Measurements from ENCODE around the gene ARHGAP27.

ARHGAP27 gene

DNA sequence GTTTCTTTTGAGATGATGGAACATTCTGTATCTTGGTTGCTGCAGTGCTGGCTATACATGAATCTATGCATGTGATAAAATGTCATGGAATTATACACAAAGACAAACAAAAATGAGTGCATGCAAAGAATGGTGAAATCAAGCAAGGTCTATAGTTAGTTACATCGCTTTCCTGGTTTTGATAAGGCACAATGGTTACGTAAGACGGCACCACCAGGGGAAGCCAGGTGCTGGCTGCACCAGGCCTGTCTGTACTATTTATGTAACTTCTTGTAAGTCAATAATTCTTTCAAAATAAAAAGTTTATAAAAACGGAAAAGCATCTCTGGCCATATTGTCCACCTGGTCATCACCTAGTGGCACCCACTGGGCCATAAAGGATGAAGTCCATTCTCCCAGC is 46.5 kb downstream of the ARHGAP27 start:
- in situ Hi-C loops (cut with MboI; ENCODE audit: low sequenced_read_pairs), result loop anchor here (5.0 to 10.0 kb wide), 2 partner anchors 104 to 161 kb away; partner anchors contain the start of gene FMNL1

DNA sequence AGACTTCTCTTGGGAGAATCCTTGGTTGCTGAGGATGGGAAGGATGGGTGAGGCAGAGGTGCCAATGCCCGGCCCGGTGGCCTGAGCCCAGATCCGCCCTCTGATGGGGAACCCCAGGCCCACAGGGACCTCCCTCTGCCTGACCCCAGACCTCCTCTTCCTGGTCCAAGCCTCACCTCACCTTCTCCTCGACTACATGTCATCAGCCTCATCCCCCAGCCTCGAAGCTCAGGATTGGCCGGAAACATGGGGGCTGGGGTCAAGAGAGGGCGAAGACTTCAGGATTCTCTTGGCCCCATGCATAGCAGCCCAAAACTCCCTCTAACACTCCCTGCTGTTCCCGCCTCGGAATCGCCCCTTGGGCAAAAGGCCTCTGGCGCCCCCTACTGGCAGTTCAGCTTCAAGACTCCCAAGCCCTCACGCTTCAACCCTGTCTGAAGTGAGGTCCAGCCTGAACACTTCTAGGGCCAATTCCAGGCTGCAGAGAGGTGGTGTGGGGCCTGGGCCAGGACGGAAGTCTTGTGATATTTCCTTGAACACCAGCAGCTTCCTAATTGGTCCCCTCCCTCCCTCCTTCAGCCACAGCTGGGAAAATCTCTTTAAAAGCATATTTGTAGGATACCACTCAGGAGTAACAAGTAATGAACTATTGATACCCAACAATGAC is 47.2 kb downstream of the ARHGAP27 start:
- in situ Hi-C loops (cut with MboI; ENCODE audit: low sequenced_read_pairs), result loop anchor here (5.0 to 10.0 kb wide), 2 partner anchors 103 to 161 kb away; partner anchors contain the start of gene FMNL1

DNA sequence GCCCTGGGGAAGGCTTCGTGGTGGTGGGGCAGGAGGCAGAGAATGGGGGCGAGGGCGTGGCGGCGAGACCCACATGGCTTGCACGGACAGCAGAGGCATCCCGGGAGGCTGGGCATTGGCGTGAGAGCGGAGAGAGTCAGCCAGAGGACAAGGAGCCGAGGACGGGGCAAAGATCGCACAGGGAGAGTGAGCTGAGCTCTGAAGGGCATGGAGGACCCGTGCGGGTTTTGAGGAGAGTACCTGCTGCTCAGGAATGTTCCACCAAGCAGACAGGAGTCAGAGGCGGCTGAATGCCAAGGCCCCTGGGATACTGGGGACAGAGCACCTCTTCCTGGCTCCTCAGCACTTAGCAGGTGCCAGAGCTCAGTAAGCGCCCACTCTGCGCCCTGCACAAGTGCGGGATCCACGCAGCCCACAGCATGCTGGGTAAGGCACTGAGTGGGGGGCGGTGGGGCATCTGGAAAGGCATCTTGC is 47.8 kb downstream of the ARHGAP27 start:
- in situ Hi-C loops (cut with MboI; ENCODE audit: low sequenced_read_pairs), result loop anchor here (5.0 to 10.0 kb wide), 2 partner anchors 103 to 160 kb away; partner anchors contain the start of gene FMNL1

DNA sequence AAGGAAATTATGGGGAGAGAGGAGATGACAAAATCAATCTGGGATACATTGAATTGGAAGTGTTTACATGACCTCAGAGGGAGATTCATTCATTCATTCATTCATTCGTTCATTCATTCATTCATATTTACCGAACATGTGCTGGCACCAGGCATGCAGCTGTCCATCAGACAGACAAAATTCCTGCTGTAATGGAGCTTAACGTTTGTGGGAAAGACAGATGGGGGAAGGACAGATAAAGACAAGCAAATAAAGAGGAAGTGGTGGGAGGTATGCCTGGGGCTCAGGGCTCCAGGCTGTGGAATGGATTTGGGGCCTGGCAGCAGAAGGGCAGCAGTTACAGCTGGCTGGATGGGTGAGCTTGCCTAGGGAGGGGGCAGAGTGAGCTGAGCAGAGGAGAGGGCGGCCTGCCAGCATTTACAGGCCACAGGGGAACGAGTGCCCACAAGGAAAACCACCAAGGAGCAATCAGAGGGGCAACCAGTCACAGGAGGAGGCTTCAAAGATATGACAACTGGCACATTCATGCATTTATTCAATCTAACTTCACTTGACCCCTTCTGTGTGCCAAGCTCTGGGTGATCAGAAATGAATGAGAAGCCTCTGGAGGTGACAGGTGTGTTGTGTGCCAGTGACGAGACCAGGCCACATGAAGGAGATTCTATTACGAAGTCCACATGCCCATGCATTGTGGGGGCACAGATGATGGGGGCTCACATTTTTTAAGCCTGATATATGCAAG is 48.5 kb downstream of the ARHGAP27 start:
- in situ Hi-C loops (cut with MboI; ENCODE audit: low sequenced_read_pairs), result loop anchor here (10.0 kb wide), 1 partner anchor 159 kb away; the partner anchor contains the start of gene FMNL1

DNA sequence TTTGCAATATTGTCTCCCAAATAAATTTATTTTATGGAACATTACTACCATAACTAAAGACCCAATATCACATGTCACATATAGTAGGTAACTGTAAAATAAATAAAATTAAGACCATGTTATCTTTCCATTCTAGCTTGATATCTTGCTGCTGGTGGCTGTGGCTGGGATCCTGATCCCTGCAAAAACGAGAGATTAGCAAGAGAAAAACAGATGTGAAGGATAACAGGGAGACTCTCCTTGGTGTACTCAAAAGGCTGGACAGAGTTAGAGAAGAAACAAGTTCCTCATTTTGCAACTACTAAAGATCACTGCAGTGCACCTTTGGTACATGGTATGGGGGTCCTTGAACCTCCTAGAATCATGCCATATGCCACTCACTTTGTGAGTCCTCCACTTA is 49.7 kb downstream of the ARHGAP27 start:
- in situ Hi-C loops (cut with MboI; ENCODE audit: low sequenced_read_pairs), result loop anchor here (10.0 kb wide), 1 partner anchor 158 kb away; the partner anchor contains the start of gene FMNL1

DNA sequence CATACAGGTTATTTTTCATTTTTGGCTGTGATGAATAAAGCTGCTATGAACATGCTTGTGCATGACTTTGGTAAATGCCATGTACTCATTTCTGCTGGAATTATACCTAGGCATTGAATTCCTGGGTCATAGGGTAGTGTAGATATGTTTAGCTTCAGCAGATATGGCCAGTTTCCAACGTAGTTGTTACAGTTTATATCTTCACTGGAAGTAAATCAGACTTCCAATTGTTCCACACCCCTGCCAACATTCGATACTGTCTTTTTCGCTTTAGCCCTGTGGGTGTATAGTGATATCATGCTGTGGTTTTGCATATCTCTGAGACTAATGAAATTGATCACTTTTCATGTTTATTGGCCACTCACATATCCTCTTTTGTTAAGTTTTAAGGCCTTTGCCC is 50.4 kb downstream of the ARHGAP27 start:
- in situ Hi-C loops (cut with MboI; ENCODE audit: low sequenced_read_pairs), result loop anchor here (10.0 kb wide), 1 partner anchor 157 kb away; the partner anchor contains the start of gene FMNL1

DNA sequence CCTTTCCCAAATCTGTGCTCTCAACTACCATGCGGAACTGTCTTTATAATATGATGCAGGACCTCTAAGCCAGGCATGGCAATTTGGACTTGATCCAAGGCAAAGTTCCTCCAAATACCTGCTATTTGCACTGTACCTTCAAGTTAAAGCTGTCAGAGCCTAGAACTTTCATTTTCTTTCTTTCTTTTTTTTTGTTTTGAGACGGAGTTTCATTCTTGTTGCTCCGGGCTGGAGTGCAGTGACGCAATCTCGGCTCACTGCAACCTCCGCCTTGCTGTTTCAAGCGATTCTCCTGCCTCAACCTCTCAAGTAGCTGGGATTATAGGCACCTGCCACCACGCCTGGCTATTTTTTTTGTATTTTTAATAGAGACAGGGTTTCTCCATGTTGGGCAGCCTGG is 51.7 kb downstream of the ARHGAP27 start:
- in situ Hi-C loops (cut with MboI; ENCODE audit: low sequenced_read_pairs), result loop anchor here (10.0 kb wide), 1 partner anchor 156 kb away; the partner anchor contains the start of gene FMNL1

DNA sequence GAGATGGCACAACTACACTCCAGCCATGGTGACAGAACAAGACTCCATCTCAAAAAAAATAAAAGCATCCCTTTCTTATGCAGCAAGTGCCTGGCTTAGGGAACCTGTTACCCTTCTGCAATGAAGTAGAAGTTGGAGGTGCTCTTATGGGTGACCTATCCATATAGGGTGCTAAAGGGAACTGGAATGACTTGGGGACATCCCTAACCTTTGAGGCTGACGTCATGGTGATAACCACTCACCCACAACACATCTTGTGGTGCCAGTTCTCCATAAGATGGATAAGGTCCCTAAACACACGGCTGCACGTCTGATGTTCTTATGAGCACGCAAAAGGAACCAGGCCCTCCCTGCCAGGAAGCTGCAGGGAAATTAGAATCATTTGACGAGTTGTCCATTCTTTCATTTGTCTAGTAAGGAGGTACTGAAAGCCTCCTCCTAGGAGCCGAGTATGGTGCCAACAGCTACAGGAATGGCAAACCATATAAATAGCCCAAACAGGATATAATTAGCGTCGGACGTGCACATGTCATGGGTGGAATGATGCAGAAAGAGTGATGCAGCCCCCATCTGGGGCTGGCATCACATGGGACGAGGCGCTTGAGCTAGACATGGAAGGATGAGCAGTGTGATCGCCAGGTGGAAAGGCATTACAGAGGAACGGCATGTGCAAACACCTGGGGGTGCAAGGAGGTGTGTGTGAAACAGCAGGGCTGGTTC is 52.5 kb downstream of the ARHGAP27 start:
- in situ Hi-C loops (cut with MboI; ENCODE audit: low sequenced_read_pairs), result loop anchor here (10.0 kb wide), 1 partner anchor 155 kb away; the partner anchor contains the start of gene FMNL1

DNA sequence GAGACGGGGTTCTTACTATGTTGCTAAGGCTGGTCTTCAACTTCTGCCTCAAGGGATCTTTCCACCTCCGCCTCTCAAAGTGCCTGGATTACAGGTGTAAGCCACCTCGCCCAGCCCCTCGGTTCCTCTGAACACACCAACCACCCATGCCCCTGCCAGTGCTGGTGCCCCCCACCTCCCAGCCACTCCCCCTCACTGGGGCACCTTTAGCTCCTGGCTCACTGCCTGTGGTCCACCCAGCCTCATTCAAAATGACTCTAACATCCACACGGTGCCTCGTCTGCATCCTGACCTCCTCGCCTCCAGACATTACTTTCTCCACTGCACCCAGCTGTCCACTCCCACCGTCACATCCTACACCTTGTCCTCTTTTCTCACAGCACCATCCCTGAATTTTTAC is 55.3 kb downstream of the ARHGAP27 start:
- in situ Hi-C loops (cut with MboI; ENCODE audit: low sequenced_read_pairs), result no loop called here

DNA sequence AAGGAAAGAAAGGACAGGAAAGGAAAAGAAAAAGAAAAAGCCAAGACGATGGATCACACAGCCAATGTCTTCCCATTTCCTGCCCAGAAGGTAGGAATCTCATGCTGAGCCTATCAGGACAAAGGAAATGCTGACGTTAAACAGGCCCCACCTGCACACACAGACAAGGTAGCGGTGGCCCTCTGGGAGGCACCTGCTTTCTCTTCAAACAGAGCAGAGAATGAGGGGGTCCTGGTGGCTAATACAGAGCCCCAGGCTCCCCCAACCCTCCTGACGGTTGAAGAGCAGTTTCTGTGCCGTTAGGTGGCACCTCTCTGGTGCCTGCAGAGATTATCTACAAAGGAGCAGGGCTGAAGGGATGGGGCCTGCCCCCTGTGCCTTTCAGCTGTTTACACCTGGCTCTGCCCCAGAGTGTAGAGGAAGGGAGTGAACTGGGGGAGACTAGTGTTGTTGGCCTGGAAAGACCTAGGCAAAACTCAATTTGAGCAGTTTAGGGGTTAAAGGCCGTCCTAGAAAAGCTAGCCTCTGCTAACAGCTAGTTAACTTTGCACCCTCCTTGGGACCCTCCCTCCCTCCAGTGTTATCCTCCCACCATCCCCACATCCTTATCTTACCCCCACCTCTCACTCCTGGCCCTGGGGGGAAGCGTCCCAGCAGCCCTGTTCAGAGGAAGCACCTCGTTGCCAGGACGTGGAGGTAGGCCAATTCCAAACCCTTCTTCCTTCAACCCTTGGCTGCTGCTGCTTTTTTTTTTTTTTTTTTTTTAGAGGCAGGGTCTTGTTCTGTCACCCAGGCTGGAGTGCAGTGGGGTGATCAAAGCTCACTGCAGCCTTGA is 56.3 kb downstream of the ARHGAP27 start:
- in situ Hi-C loops (cut with MboI; ENCODE audit: low sequenced_read_pairs), result no loop called here

DNA sequence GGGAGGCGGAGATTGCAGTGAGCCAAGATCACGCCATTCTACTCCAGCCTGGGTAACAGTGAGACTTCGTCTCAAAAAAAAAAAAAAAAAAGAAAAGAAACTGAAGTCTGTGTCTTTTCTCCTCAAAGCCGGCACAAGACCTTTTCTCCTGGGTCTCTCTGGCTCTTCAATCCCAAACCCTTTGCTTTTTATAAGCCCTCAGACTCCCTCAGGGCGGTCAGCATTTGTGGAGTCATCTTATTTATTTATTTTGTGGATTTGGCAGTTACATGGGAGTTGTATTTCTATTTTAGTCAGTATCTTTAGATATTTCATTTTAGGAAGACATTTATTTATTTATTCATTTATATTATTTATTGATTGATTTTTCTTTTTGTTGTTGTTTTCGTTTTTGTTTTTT is 58.2 kb downstream of the ARHGAP27 start:
- in situ Hi-C loops (cut with MboI; ENCODE audit: low sequenced_read_pairs), result no loop called here

DNA sequence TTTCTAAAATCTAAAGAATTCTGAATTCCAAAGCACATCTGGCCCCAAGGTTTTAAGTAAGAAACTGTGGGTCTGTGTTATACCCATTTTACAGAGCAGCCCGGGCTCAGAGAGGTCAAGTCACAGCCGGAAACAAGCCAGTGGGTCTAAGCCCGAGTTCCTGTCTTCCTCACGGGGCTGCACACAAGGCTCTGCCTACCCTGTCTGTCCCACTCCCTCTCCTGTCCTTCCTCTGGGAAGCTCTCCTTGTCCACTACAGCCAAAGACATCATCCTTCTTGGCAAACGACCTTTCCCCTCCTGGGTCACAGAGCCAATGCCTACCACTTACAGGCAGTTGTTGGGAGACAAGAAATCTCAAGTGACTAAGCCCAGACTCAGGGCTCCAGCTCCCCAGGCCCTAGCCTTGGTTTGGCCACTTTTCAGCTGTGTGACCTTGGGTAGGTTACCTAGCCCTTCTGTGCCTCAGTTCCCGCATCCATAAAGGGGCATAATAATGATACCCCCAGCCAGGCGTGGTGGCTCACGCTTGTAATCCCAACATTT is 60.3 kb downstream of the ARHGAP27 start:
- in situ Hi-C loops (cut with MboI; ENCODE audit: low sequenced_read_pairs), result no loop called here

DNA sequence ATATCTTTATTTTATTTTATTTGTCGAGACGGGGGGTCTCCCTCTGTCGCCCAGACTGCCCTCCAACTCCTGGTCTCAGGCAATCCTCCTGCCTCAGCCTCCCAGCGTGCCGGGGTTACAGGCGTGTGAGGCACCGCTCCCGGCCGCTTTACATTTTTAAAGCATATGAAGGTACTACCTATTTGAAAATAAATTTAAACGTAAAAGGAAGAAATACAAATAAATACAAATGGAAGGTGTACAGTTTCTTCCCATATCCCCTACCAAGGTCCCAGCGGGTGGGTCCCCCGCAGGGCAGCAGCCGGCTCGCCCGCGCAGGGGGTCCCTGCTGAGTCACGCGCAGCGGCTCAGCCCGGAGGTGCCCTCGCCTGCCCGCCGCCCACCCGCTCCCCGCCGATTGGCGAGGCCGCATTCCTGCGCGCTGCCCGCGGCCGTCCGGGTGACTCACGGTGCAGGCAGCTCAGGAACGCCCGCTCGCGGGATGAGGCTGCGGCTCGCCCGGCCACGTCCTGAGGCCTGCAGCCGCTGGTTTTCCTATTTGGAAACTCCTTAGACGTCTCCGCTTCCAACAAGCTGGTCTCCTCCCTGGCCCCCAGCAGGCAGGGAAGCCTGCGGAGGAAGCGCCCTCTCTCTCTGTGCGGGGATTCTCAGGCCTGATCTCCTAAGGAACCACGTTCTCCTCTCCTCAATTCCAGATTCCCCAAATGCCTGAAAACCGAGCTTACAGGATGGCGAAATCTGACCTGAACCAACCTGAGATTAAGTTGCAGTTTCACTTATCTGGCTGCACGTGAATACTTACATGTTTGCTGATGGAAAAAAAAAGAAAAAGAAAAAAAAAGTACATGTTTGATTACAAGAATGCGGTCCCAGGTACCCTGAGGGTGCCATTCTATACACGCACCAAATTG is 61.0 kb downstream of the ARHGAP27 start:
- in situ Hi-C loops (cut with MboI; ENCODE audit: low sequenced_read_pairs), result no loop called here

DNA sequence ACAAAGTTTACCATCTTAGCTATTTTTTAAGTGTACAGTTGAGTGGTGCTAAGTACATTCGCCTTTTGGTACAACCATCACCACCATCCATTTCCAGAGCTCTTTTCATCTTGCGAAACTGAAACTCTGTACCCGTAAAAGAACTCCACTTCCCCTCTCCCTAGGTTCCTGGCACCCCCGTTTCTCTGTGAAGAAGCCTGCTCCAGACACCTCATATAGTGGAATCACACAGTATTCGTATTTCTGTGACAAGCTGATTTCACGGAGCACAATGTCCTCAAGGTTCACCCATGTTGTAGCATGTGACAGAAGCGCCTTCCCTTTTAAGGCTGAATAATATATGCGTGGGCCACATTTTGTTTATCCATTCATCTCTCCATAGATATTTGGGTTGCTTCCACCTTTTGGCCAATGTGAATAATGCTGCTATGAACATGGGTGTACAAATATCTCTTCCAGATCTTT is 61.7 kb downstream of the ARHGAP27 start:
- in situ Hi-C loops (cut with MboI; ENCODE audit: low sequenced_read_pairs), result no loop called here

DNA sequence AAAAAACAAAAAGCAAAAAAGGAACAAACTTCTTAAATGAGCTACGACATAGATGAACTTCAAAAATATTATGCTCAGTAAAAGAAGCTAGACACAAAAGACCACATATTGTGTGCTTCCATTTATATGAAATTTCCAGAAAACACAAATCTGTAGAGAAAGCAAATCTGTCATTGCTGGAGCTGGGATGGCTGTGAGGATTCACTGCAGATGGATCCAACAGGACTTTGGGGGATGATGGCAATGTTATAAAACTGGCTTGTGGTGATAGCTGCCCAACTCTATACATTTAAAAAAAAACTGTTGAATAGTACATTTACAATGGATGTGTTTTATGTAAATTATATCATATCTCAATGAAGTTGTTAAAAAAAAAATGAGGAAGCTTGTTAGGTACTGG is 63.2 kb downstream of the ARHGAP27 start:
- in situ Hi-C loops (cut with MboI; ENCODE audit: low sequenced_read_pairs), result no loop called here

DNA sequence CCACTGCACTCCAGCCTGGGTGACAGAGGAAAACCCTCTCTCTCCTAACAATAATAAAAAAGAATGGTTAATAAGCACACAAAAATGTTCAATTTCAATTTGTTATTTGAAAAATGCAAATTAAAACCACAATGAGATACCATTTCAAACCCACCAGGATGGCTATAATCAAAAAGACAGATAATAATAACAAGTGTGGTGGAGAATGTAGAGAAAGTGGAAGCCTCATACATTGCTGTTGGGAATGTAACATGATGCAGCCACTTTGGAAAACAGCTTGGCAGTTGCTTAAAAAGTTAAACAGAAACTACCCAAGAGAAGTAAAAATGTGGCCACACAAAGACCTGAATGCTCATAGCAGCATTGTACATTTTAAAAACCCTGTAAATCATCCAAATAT is 64.0 kb downstream of the ARHGAP27 start:
- in situ Hi-C loops (cut with MboI; ENCODE audit: low sequenced_read_pairs), result no loop called here

DNA sequence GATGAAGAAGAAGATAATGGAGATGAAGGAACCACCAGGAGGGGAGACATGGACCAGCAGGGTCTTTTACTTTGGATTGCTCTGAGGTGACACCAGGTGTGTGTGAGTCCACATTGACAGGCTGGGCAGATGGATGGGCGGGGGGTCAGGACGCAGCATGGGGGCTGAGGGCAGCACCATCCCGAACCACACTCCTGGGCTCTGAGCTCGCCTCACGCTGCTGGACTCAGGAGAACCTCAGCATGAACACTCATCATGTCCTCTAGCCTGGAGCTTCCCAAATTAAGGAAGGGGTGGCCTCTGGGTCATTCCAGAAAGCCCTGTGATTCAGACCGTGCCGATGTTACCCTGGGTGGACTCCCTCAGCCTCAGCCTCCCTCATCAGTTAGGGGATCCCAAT is 65.5 kb downstream of the ARHGAP27 start:
- in situ Hi-C loops (cut with MboI; ENCODE audit: low sequenced_read_pairs), result no loop called here

DNA sequence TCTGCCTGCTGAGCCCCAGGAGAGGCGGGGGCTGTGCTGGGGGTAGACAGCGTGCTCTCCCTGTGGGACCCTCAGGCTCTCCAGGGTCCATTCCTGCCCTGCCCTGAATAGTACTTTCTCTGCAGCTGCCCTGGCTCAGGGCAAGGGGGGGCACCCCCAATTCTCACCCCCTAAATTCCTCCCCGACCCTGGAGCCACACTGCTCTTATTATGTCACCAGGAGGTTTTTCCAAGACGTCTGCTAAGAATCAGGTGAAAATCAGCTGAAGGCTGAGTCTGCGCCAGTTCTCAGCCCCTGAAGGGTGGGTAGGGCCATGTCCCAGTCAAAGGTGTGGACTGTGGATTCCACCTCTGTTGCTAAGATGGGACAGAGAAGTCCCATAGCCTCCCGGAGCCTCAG is 66.0 kb downstream of the ARHGAP27 start:
- in situ Hi-C loops (cut with MboI; ENCODE audit: low sequenced_read_pairs), result no loop called here

DNA sequence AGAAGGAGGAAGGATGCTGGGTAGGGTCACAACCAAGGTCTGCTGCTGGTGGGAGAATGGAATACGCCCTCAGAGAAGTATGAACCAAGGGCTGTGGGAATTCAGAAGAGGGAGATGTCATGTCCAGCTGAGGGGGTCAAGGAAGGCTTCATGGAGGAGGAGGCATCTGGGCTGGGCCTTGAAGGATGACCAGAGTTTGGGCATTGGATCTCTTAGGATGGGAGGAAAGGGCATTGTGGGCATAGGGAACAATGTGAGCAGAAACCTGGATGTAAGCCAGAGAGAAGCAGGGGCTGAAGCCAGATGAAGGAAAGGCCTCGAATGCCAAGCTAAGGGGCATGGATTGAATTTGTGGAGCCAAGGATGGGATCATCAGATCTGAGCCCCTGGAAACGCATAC is 66.6 kb downstream of the ARHGAP27 start:
- in situ Hi-C loops (cut with MboI; ENCODE audit: low sequenced_read_pairs), result no loop called here

All from HL-60/S4 treated with retinoic acid at 250 ng/mL for 4 days and 3 days (cell line).